HG02623 (cell line): ENCODE results near the gene GABPA.
A peak's percentile ranks its signal among the peaks of the same experiment; 100 is the strongest.
"Not testable (repeated sequence)": the region's sequence is repeated elsewhere in the genome, so short reads cannot be mapped to it uniquely, and the experiment has no call there.

ENCODE experiments used
- ATAC-seq: cut with Tn5 transposase; IDR thresholded peaks from one replicate; pipeline ENCODE4 v1.9.1; 2021; ENCODE audit warnings: moderate library complexity; ENCODE audit not compliant: unreplicated experiment

GABPA gene

DNA sequence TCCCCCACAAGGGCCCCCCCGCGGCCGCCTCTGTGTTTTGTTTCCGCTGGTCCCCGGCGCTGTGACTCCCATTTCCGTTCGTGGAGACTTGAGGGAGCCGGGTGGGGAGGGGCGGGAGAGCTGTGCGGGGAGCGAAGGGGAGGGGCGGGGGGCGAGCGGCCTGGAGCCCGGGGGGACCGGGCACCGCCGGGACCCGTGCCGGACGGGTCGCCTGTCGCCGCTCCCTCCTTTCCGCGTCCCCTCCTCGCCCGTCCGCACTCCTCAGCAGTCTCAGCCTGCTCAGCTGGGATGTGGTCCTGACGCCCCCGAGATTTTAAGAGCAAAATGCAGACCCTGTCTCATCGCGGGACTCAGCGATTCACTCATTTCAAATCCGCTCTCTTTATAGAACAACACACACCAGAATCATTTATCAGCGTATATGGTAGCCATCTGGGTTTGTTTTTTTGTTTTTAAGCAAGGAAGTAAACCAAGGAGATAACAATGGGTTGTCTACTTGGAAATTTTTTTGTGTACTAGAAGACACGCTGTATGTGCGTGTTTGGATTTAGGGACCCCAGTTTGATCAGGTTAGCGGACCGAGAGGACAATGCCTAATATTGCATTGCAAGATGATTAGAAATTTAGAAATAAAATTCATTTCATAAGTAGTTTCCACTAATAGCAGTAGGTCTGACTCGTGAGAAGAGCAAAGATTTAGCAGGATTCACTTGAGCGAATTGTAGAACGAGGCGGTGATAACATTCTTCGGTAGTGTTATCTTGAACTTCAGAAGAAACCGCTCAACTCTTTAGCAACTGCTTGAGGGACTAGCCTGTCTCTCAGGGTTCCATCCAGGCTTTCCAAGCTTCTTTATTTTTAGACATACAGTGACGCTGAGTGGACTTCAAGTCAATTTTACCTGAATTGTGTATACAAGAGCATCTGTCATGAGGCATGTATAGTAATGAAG, 1.1 kb downstream of the GABPA start:
- peak; percentile 9 for ATAC-seq

GRCh38 chr21:25737421-25737820, 2.6 kb downstream of the GABPA start:
- no peak for ATAC-seq

- no peak for ATAC-seq
These were observed 8.1 kb downstream of the GABPA start for GRCh38 chr21:25742900-25743299.

GRCh38 chr21:25744854-25745253, 10.1 kb downstream of the GABPA start:
- ATAC-seq: no peak

GRCh38 chr21:25750085-25750484, 15.3 kb downstream of the GABPA start:
- ATAC-seq: no peak

- no peak for ATAC-seq
These were observed 17.6 kb downstream of the GABPA start for GRCh38 chr21:25752416-25752815.

GRCh38 chr21:25756190-25756932, 21.6 kb downstream of the GABPA start:
- peak; percentile 45 for ATAC-seq

GRCh38 chr21:25757531-25757930, 22.8 kb downstream of the GABPA start:
- ATAC-seq: no peak

DNA sequence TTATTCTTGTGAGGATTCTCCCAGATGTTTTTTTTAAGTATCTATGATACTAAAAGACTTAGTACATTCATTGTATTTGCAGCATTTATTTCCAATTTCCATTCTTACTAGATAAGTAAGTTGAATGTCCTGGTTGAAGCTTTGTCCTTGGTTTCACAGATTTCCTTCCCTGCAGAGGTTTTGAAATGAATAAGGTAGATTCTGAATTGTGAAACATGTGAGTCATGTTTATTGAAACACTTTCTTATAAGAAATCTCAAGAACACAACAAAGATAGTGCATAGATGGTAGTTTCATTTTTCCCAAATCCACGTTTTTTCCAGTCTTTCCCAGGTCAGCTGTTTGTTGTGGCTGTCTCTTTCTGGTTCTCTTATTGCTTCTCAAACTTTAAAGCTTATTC, 24.8 kb downstream of the GABPA start:
- no peak for ATAC-seq

DNA sequence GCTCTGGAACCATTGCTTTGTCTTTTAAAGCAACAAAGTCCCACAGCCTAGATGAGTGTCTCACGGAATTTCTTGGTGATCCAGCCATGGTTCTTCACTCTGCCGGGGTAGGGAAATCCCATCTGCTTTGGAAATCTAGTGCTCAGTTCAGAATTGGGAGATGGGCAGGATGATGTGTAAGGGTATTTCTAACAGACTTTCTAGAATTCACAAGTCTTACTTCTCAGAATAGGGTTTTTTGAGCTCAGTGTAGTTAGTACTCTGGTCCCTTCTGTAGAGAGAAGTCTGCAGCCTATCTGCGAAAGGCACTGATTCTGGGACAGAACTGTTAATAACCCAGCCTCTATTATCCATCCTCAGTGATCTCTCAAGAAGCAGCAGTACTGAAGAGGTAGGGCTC, 25.3 kb downstream of the GABPA start:
- ATAC-seq: no peak

DNA sequence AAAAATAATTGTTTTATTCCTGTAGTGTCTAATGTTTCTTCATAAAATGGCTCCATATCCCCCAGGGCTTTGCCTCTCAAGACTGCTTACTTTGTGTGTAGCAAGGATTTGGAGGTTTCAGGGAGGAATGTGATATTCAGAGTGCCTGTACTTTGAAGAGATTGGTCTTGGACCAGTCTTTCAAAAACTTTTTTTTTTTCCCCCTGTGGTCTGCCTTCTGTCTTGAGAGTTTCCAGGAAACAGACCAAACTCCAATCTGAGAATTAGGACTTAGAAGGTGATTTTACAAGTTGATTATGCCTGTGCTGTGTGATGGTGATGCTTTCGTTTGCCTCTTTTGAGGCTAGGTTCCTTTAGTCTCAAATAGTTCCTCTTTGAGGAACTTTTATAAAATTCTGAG, 25.9 kb downstream of the GABPA start:
- no peak for ATAC-seq

DNA sequence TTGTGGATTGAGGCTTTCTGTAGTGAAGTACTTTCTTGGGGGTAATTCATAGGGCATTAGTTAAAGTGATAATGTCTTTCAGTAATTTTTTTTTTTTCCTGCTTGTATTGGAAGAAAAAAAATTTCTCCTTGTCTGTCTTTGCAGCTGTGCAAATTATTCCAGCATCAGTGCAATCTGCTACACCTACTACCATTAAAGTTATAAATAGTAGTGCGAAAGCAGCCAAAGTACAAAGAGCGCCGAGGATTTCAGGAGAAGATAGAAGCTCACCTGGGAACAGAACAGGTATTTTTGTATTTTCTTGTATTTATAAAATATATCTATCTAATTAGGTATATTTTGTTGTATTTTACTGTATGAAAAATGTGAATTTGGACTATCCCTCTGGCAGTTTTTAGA, 29.3 kb downstream of the GABPA start:
- no peak for ATAC-seq

DNA sequence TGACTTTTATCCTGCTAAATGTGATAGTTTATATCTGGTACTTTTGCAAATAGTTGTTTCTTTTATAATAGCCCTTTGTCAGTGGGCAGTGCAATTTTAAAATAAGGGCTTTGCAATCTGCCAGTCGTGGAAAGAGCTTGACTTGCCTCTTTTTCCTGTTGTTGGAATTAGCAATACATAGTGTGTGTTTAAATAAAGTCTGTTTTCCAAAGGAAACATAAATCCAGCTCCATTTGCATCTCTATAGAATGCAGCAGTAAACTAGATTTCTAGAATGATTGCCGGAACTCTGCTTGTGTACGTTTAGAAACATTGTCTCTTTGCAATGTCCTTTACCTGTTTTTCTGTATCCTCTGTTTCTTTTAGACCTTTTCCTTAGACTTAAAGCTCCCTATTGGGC, 33.1 kb downstream of the GABPA start:
- ATAC-seq: no peak

- ATAC-seq: no peak
These were observed 37.9 kb downstream of the GABPA start for GRCh38 chr21:25772686-25773085.

GRCh38 chr21:25776440-25776839, 41.7 kb downstream of the GABPA start:
- ATAC-seq: no peak

GRCh38 chr21:25778126-25778875, 43.5 kb downstream of the GABPA start:
- not testable (repeated sequence) for ATAC-seq

GRCh38 chr21:25788677-25789076, 53.9 kb downstream of the GABPA start:
- ATAC-seq: no peak

GRCh38 chr21:25790122-25790877, 55.5 kb downstream of the GABPA start:
- ATAC-seq: peak; percentile 65

DNA sequence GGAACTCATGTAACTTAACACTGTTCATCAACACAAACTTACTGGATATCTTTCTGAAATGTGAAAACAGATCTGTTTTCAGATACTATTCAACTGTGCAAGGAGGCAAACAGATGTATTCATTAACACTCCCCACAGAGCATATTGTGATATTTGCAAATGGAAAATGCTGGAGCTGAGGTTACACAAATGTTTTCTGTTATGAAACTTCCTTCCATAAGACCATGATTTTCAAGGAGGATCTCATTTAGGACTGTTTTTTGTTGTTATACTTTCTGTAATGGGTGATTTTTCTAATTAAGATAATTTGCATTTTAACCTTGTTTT, 56.1 kb downstream of the GABPA start:
- ATAC-seq: no peak

DNA sequence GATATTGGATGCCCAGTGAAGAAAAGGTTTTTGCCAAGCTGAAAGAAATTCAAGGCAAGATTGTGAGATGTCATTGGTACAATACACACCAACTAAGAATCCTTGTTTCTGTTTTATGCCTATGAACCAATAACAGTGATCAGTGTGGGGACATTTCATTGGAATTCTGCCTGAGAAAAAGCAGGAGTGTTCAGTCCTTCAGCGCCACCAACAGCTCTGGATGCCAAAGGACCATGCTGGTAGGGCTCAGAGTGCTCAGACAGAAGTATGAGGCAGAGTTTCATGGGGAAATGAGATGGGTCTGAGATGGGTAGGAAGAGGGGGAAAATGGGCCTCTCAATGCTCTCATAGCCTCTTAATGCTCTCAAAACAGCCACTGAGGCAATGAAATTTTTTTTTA, 56.5 kb downstream of the GABPA start:
- ATAC-seq: no peak
